Activated CD4-positive, alpha-beta T cell treated with anti-CD3 and anti-CD28 coated beads, Interleukin-2, amount 10 ng/mL, durations not matched to agents 24 days and 14 days (primary cell): ENCODE results near the gene AHSA1. TPM values are rescaled to one million over a fixed set of nuclear protein-coding genes. Genes with fewer than 3 reads are reported as not detected.

ENCODE experiments used
- DNase-seq: peaks from one replicate; pipeline ENCODE4 v3.0.0; 2022
- H3K27ac Mint-ChIP-seq: one replicate; pipeline ENCODE4 v1.8.0; 2022; ENCODE audit warnings: mild to moderate bottlenecking, mixed read lengths
- H3K27me3 Mint-ChIP-seq: one replicate; pipeline ENCODE4 v1.8.0; 2022; ENCODE audit warnings: mixed read lengths
- H3K36me3 Mint-ChIP-seq: one replicate; pipeline ENCODE4 v1.8.0; 2022; ENCODE audit warnings: low read depth, mild to moderate bottlenecking, mixed read lengths
- H3K4me1 Mint-ChIP-seq: one replicate; pipeline ENCODE4 v1.8.0; 2021; ENCODE audit warnings: mixed read lengths
- H3K4me3 Mint-ChIP-seq: one replicate; pipeline ENCODE4 v1.8.0; 2022; ENCODE audit warnings: mild to moderate bottlenecking, moderate library complexity, mixed read lengths
- H3K9me3 Mint-ChIP-seq: one replicate; pipeline ENCODE4 v1.8.0; 2021; ENCODE audit warnings: mixed read lengths
- intact Hi-C: fragments of 100-400 bp; cut with micrococcal nuclease; formaldehyde crosslinking; loops from one replicate; pipeline ENCODE4 v1.15.1; 2023
- total RNA-seq: library from RNA; stranded (reverse); gene quantifications from 2 replicates; pipeline ENCODE4 v1.2.3, GENCODE V29; 2022

AHSA1 gene
- total RNA-seq, 1 donor from 2014 or later = 418 TPM

GRCh38 chr14:77485256-77485655, 27.4 kb downstream of the AHSA1 start:
- intact Hi-C loops = no loop called here
- Mint-ChIP-seq H3K4me1 (no peaks in the 10 kb centered on the region), H3K4me3 (no peak overlapping the region), H3K27me3 (no peaks in the 10 kb centered on the region), H3K27ac (no peak overlapping the region), H3K9me3 (no peaks in the 10 kb centered on the region), H3K36me3 (no peaks in the 10 kb centered on the region)
- no peak for DNase-seq

- no peak overlapping the region for H3K4me3 Mint-ChIP-seq
- H3K27ac Mint-ChIP-seq = no peak overlapping the region
These were observed 28.2 kb downstream of the AHSA1 start for GRCh38 chr14:77485901-77486678.

GRCh38 chr14:77488558-77488957, 30.7 kb downstream of the AHSA1 start:
- no peaks in the 10 kb centered on the region for H3K36me3 Mint-ChIP-seq
- H3K4me3 Mint-ChIP-seq = no peak overlapping the region
- H3K27me3 Mint-ChIP-seq = no peaks in the 10 kb centered on the region
- no peaks in the 10 kb centered on the region for H3K9me3 Mint-ChIP-seq
- no peak overlapping the region for H3K27ac Mint-ChIP-seq
- intact Hi-C loops = no loop called here
- DNase-seq = no peak
- no peaks in the 10 kb centered on the region for H3K4me1 Mint-ChIP-seq

More at GRCh38 chr14:77485901-77486678, 28.2 kb downstream of the AHSA1 start:
- no peaks in the 10 kb centered on the region for H3K27me3 Mint-ChIP-seq
- no peaks in the 10 kb centered on the region for H3K9me3 Mint-ChIP-seq
- intact Hi-C loops = no loop called here
- DNase-seq = no peak
- H3K36me3 Mint-ChIP-seq = no peaks in the 10 kb centered on the region
- no peaks in the 10 kb centered on the region for H3K4me1 Mint-ChIP-seq

- H3K27ac Mint-ChIP-seq = no peak overlapping the region
- no peaks in the 10 kb centered on the region for H3K9me3 Mint-ChIP-seq
- no peak for DNase-seq
- H3K4me3 Mint-ChIP-seq = no peak overlapping the region
- H3K27me3 Mint-ChIP-seq = no peaks in the 10 kb centered on the region
- H3K4me1 Mint-ChIP-seq = no peaks in the 10 kb centered on the region
- intact Hi-C loops = no loop called here
- H3K36me3 Mint-ChIP-seq = no peaks in the 10 kb centered on the region
These were observed 31.1 kb downstream of the AHSA1 start for GRCh38 chr14:77489041-77489440.

- intact Hi-C loops = no loop called here
- H3K4me1 Mint-ChIP-seq = no peaks in the 10 kb centered on the region
- H3K9me3 Mint-ChIP-seq = no peaks in the 10 kb centered on the region
- no peak overlapping the region for H3K27ac Mint-ChIP-seq
- peaks cover 3% of the 10 kb centered on the region for H3K27me3 Mint-ChIP-seq
- H3K36me3 Mint-ChIP-seq = no peaks in the 10 kb centered on the region
- DNase-seq = no peak
- H3K4me3 Mint-ChIP-seq = no peak overlapping the region
These were observed 32.6 kb downstream of the AHSA1 start for GRCh38 chr14:77490347-77490986.

GRCh38 chr14:77491056-77491455, 33.2 kb downstream of the AHSA1 start:
- Mint-ChIP-seq H3K36me3 (no peaks in the 10 kb centered on the region), H3K4me3 (no peak overlapping the region), H3K4me1 (no peaks in the 10 kb centered on the region), H3K27me3 (peaks cover 7% of the 10 kb centered on the region), H3K9me3 (no peaks in the 10 kb centered on the region), H3K27ac (no peak overlapping the region)
- DNase-seq = no peak
- intact Hi-C loops = no loop called here

GRCh38 chr14:77495334-77495733, 37.4 kb downstream of the AHSA1 start:
- no peaks in the 10 kb centered on the region for H3K36me3 Mint-ChIP-seq
- no peak overlapping the region for H3K27ac Mint-ChIP-seq
- intact Hi-C loops = no loop called here
- peaks cover 2% of the 10 kb centered on the region for H3K4me1 Mint-ChIP-seq
- H3K4me3 Mint-ChIP-seq = no peak overlapping the region
- no peaks in the 10 kb centered on the region for H3K9me3 Mint-ChIP-seq
- DNase-seq = no peak
- peaks cover 32% of the 10 kb centered on the region for H3K27me3 Mint-ChIP-seq

- DNase-seq = peak; percentile 87
- intact Hi-C loops = no loop called here
- Mint-ChIP-seq H3K36me3 (no peaks in the 10 kb centered on the region), H3K4me3 (peak within 1 kb of the TSS; percentile 70), H3K27ac (no peak within 1 kb of the TSS), H3K4me1 (peaks cover 2% of the 10 kb centered on the region), H3K9me3 (peaks cover 4% of the 10 kb centered on the region), H3K27me3 (peaks cover 37% of the 10 kb centered on the region)
These were observed 40.5 kb downstream of the AHSA1 start, which contains the start of gene ISM2 for GRCh38 chr14:77498120-77498979. Gene ISM2, minus strand, starts transcription at chr14:77498816. Its CDS starts 23 bp downstream, at chr14:77498793.

GRCh38 chr14:77498984-77499527, 41.2 kb downstream of the AHSA1 start:
- Mint-ChIP-seq H3K27me3 (peaks cover 37% of the 10 kb centered on the region), H3K9me3 (peaks cover 5% of the 10 kb centered on the region), H3K4me3 (peak overlapping the region; percentile 64), H3K4me1 (peaks cover 2% of the 10 kb centered on the region), H3K36me3 (no peaks in the 10 kb centered on the region), H3K27ac (no peak overlapping the region)
- intact Hi-C loops = no loop called here
- no peak for DNase-seq

GRCh38 chr14:77502109-77502782, 44.4 kb downstream of the AHSA1 start:
- Mint-ChIP-seq H3K4me1 (peaks cover 2% of the 10 kb centered on the region), H3K27me3 (peaks cover 24% of the 10 kb centered on the region), H3K27ac (no peak overlapping the region), H3K36me3 (peaks cover 14% of the 10 kb centered on the region), H3K9me3 (peaks cover 5% of the 10 kb centered on the region), H3K4me3 (no peak overlapping the region)
- no peak for DNase-seq
- intact Hi-C loops = no loop called here

- H3K4me3 Mint-ChIP-seq = no peak overlapping the region
- peaks cover 20% of the 10 kb centered on the region for H3K36me3 Mint-ChIP-seq
- peaks cover 16% of the 10 kb centered on the region for H3K27me3 Mint-ChIP-seq
- peaks cover under 1% of the 10 kb centered on the region for H3K4me1 Mint-ChIP-seq
- peaks cover 5% of the 10 kb centered on the region for H3K9me3 Mint-ChIP-seq
- intact Hi-C loops = no loop called here
- no peak overlapping the region for H3K27ac Mint-ChIP-seq
- DNase-seq = no peak
These were observed 45.2 kb downstream of the AHSA1 start for GRCh38 chr14:77503138-77503537.

GRCh38 chr14:77505031-77505430, 47.1 kb downstream of the AHSA1 start:
- DNase-seq = no peak
- H3K27me3 Mint-ChIP-seq = peaks cover 8% of the 10 kb centered on the region
- H3K36me3 Mint-ChIP-seq = peaks cover 27% of the 10 kb centered on the region
- peaks cover 5% of the 10 kb centered on the region for H3K9me3 Mint-ChIP-seq
- H3K4me1 Mint-ChIP-seq = no peaks in the 10 kb centered on the region
- no peak overlapping the region for H3K4me3 Mint-ChIP-seq
- H3K27ac Mint-ChIP-seq = no peak overlapping the region
- intact Hi-C loops = no loop called here

- no peak overlapping the region for H3K27ac Mint-ChIP-seq
These were observed 49.9 kb downstream of the AHSA1 start for GRCh38 chr14:77507762-77508161.

More at GRCh38 chr14:77507762-77508161, 49.9 kb downstream of the AHSA1 start:
- no peak for DNase-seq
- no peaks in the 10 kb centered on the region for H3K27me3 Mint-ChIP-seq
- no peak overlapping the region for H3K4me3 Mint-ChIP-seq
- peaks cover 41% of the 10 kb centered on the region for H3K36me3 Mint-ChIP-seq
- H3K9me3 Mint-ChIP-seq = peaks cover 5% of the 10 kb centered on the region
- H3K4me1 Mint-ChIP-seq = no peaks in the 10 kb centered on the region
- intact Hi-C loops = no loop called here
